ENCODE results near the gene ANKH.

- TF ChIP-seq CTCF (conservative IDR thresholded peaks at IDR 0.05 in 1 of 2, IDR thresholded peaks at IDR 0.05 in 1 of 2; ENCODE audit: extremely low read depth in 1 of 2, insufficient read depth in 1 of 2, low read depth in 1 of 2, low read length in 2 of 2), result no peak
- no peak for TF ChIP-seq EZH2 (IDR thresholded peaks at IDR 0.05; ENCODE audit: borderline replicate concordance, low read length)
Measured at GRCh38 chr5:14696851-14697250, 174.7 kb downstream of the ANKH start.
